Measurements from ENCODE around the gene EID3.

The EID3 gene

DNA sequence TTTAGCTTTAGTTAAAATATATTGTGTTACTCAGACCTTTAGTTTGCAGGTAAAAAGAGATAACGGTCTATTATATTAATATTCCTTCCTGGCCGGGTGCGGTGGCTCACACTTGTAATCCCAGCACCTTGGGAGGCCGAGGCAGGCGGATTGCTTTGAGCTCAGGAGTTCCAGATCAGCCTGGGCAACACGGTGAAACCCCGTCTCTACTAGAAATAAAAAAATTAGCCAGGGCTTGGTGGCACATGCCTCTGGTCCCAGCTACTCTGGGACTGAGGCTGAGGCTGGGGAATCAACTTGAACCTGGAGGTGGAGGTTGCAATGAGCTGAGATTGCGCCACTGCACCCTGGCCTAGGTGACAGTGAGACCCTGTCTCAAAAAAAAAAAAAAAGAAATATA, 13.2 kb upstream of the EID3 start:
- DNase-seq, result no peak

DNA sequence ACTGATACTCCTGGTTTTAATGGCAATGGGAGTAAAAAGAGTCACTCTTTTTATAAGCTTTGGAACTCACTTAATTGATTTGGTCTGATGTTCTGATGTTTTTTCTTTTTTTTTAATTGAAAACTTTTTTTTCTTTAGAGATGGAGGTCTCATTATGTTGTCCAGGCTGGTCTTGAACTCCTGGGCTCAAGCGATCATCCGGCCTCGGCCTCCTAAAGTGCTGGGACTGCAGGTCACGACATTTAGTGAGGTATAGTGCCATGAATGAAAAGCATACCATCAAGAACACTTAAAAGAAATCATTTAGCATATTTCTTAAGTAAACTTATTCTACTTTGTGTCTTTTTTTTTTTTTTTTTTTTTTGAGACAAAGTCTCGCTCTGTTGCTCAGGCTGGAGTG, 12.7 kb upstream of the EID3 start:
- DNase-seq, result no peak

DNA sequence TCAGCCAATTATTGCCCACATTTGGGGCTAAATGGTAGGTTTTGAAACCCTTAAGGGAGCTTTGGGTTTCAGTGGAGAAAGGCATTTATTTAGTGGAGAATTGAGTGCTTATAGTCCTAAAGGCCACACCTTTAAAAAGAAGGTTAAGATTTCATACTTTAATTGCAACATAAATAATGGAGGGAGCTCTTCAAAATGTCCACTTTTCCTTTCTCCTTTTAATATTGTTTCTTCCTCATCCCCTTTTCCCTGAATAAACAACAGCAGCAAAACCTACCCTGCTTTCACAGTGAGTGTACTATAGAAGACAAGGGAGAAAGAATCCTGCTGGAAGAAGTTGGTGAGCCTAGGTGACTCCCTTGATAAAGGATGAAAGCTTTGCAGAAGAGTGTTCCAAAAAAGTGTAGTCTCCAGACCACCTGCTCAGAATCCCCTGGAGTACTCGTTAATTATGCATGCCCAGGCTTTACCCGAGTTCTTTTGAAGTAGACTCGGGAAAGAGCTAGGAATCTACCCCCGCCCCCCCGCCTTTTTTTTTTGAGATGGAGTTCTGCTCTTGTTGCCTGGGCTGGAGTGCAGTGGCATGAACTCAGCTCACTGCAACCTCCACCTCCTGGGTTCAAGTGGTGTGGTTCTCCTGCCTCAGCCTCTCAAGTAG, 11.5 kb upstream of the EID3 start:
- no peak for DNase-seq

DNA sequence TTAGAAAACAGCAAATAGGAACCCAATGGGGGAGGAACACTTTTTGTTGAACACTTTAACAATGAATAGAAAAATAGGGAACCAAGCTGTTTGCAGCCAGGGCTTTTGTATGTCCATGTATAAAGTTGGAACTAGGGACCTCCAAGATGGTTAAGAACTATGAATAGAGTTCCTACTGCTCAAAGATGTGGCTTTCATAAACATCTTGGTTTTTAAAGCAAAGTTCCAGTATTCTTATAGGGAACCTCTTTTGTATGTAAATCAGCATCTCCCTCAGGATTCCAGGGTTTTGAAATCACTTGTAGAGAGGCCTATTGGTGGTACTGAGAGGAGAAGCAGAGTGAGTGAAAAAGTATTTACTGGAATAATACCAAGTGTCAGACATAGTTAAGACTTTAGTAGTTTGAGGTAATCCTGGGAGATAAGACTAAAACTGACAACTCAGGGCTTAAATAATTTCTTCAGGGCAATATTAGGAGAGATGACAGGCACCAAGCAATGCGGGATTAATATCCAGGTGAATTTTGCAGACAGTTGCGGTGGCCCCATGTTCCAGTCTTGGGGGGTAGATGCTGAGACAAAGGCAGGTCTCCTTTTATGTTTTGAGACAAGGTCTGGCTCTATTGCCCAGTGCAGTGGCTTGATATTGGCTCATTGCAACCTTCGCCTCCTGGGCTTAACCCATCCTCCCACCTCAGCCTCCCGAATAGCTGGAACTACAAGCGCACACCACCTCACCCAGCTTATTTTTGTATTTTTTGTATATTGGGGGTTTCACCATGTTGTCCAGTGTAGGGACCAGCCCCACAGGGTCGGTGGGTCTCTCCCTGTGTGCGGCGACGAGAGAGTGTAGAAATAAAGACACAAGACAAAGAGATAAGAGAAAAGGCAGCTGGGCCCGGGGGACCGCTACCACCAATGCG, 10.4 kb upstream of the EID3 start:
- DNase-seq, result no peak

DNA sequence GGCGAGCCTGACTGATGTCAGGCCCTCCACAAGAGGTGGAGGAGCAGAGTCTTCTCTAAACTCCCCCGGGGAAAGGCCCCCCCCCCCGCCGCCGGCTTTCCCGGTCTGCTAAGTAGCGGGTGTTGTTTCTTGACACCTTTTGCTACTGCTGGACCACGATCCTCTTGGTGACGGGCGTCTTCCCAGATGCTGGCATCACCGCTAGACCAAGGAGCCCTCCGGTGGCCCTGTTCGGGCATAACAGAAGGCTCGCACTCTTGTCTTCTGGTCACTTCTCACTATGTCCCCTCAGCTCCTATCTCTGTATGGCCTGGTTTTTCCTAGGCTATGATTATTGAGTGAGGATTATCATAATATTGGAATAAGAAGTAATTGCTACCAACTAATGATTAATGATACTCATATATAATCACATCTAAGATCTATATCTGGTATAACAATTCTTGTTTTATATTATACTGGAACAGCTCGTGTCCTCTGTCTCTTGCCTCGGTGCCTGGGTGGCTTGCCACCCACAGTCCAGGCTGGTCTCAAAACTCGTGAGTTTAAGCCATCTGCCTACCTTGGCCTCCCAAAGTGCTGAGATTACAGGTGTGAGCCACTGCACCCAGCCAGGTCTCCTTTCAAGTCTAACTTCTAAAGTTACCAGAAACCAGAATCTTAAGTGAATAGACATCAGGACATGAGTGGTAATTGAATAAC, 9.2 kb upstream of the EID3 start:
- peak; percentile 68 for DNase-seq

DNA sequence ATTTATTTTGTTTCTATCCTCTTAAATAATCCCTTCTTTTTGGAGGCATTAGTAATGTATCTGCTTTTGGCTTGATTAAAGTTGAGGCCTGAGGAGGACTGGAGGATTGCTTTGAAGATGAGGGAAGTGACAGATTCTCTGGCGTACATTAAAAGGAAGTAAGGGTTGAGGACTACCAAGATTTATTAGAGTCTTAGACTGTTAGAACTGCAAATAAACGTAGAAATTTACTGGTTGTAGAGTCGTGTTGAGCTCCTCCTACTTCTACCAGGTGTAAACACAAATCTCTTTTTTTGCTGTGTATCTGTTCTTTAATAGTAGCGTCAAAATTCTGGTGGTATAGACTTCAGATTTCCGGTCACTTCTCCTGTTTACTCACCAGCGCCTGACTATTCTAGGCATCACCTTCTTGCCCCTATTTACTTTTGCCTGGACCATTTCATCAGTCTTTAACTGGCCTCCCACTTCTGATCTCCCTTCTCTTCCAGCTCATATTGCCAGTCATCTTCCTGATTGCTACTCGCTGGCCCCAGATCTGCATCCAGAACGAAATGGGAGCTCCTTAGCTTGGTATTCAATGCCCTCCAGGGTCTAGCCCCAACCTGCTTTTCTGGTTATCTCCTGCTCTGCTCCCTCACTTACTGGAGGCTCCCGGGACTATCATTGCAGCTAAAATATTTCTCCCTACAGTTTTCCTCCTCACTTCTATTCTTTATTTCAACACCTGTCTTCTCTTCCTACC, 8.4 kb upstream of the EID3 start:
- no peak for DNase-seq

DNA sequence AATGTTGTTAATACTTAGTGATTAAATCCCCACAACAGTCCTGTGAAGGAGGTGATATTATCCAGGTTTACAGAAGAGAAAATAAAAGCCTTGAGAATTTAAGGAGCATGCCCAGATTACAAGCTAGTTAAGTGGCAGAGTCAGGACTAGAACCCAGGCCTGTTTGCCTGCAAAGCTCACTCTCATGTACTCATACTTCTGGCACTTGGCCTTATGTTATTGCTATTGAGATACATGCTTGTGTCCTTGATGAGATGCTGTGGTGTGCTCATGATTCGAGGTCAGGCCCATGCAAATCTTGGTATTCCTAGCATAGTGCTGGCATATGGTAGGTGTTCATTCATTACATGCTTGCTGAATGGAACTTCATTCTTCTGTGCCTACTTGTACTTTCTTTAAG, 7.6 kb upstream of the EID3 start:
- no peak for DNase-seq

DNA sequence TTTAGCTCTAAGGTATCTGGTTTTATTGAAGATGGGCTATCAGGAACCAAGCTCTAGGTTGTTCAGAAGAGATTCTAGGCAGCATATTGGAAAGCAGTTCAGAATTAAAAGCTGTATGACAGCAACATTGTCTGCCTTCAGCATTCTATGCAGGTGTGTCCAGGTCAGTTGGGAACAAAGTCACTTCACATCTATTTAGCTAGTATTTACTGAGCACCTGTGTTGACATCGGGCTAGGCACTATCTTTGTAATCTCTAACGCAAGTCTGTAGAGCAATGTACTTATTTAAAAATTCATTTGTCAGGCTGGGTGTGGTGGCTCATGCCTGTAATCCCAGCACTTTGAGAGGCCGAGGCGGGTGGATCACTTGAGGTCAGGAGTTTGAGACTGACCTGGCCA, 6.8 kb upstream of the EID3 start:
- DNase-seq, result no peak

DNA sequence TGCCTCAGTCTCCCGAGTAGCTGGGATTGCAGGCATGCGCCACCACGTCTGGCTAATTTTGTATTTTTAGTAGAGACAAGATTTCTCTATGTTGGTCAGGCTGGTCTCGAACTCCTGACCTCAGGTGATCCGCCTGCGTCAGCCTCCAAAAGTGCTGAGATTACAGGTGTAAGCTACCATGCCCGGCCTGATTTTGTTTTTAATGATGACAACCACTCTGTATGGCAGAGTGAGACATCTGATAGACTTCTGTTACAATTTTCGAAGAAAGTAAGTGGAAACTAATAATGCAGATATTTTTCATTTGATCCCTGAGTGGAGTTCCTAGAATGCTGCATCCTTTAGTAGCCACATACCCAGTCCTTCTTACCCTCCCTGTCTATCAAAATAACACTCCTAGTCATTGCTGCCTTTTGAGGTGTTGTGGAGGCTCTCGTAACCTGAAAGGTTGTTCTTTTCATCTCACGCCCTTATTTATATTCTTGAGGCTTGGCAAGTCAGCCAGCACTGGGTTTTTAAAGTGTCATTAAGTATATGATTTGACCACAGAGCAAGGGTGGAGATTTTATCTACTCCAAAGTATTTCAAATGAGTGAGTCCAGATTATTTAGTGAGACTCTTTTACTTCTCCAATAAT, 5.9 kb upstream of the EID3 start:
- no peak for DNase-seq

DNA sequence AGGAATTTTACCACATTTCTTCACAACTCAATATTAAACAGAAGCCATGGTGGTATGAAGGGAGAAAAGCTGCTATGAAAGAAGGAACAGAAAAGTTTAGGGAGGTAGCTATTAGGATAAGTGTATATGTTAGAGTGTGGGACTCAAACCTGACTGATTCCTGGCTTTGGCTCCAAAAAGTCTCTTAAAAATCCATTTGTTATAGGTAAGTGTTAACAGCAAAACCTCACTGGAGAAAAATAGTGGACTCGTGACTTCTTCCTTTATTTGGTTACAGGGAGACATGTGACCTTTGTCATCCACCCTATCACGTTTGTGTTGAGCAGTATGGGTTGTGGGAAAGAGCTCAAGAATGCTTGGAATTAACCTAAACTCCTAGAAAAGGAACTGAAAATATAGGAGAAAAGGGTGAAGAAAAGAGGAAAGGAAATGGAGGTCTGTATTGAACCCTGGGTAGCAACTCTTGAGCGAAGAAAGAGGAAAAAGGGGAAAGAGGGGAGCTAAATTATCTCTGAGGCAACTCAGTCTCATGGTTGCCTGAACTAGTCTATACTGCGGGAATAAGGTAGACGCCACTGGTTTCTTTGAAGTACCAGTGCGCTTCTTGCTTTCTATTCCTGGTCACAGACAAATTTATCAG, 3.6 kb upstream of the EID3 start:
- DNase-seq, result no peak

DNA sequence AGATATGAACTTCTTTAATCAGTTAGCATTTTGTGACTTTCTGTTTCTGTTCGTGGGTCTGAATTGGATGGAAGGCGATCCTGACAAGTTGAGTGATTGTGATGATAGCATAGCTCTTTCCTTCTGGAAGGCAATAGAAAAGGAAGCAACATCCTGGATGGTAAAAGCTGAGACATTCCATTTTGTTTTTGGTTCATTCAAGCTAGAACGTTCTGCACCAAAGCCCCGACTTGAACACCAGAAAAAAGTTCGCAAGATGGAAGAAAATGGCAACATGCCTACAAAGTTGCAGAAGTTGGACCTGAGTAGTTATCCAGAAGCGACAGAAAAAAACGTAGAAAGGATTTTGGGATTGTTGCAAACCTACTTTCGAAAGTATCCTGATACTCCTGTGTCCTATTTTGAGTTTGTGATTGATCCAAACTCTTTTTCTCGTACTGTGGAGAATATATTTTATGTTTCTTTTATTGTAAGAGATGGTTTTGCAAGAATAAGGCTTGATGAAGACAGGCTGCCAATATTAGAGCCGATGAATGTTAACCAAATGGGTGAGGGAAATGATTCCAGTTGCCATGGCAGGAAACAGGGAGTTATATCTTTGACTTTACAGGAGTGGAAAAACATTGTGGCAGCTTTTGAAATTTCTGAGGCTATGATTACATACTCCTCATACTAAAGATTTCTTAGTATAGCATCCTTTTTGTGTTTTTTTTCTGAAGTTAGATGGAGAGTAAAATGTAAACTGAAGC, 896 bp downstream of the EID3 start:
- no peak for DNase-seq

DNA sequence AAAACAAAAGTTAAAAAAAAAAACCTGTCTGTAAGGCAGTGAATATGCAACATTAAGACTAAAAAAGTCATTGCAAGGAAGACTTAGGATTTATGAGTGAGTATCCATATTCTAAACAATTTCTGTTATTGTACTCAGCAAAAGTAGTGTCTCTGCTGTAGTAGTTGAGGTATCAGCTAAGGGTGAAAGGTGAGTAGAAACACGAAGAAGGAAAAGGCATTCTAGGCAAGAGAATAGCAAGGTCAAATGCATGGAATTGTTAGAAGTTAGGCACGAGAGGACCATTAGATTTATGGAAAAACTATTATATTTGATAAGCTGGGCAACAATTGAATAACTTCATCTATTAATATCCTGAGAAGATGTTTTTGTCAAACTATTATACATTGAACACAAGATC, 1.8 kb downstream of the EID3 start:
- DNase-seq, result no peak

DNA sequence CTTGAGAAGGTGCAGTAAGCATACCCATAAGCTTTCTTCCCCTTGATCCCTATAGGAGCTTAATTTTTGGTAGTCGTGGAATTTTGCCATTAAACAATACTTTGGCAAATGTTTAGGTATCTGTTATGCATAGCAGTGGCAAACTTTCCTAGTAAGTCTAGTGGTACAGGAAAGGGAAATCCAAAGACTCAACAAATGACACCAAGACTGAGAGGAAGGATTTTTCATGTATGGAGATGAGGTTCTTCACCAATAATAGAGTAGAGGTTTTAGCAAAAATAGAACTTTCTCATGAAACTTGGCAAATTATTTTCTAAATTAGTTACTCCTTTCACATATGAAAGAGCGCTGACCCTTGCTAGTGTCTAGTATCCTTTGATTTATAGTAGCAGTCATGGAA, 2.8 kb downstream of the EID3 start:
- DNase-seq, result no peak

DNA sequence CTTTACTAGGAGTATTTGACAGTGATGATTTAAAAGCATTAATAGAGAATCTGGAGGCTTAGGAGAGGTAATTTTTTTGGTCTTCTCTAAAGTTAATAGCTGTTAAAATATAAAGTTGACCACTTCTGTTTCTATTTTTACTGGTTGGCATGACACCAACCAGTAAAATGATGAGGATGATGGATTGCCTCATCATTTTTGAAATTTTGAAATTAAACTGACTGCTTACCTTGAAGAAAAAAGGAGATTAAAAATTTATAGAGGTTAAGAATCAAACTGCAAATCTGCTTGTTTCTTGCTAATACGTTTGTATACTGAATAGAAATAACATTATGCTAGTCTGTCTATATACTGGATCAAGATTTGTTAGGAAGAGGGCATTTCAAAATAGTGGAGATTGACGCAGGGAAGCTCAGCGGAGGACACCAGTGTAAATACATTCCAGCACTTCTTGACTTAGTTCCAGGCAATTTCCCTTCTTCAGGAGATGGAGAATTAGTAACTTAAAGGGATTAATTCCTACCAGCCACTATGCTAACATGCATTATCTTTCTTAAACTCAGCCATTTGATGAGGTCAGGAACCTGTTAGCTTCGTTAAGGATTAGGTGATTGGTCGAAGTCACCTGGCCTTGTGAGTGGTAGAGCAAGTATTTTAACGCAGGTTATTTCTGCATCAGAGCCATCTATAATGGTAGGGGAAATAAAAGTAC, 3.6 kb downstream of the EID3 start:
- DNase-seq, result peak; percentile 82

DNA sequence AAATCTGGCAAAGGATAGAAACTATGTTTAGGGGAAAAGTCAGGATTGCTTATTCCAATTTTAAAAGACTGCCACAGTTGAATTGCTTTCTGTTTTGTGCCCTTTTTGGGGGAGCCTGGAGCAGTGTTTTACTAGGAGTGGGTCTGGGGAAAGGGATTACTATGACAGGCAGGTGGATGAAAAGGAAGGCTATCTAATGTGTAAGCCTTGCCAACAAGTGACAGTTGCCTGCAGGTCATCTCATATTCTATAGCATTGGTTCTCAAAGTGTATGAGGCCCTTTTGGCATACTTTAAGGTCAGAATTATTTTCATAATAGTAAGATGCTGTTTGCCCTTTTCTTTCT, 4.1 kb downstream of the EID3 start:
- DNase-seq, result peak; percentile 34

DNA sequence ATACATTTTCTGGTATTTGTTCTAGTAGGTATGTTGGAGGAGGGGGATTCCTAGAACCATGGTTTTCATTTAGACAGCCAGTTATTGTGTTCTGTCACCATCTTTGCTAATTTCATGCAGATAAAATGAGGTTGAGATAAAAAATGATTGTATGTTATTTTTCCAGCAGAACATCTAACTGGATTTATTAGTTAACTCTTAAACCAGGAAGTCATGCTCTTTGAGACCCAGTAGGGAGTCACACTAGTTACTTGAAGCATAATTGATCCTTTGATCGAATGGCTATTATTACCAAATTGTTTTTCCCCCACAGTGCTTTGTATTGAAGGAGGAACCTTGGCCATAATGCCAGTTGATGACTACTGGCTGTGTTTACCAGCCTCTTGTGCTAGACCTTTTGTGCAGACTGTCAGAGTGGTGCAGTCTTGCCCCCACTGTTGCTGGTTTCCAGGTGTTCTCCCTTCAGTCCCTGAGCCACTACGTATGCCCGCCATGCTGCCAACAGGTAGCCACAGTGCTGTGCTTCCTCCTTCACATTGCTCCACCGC, 6.0 kb downstream of the EID3 start:
- no peak for DNase-seq

DNA sequence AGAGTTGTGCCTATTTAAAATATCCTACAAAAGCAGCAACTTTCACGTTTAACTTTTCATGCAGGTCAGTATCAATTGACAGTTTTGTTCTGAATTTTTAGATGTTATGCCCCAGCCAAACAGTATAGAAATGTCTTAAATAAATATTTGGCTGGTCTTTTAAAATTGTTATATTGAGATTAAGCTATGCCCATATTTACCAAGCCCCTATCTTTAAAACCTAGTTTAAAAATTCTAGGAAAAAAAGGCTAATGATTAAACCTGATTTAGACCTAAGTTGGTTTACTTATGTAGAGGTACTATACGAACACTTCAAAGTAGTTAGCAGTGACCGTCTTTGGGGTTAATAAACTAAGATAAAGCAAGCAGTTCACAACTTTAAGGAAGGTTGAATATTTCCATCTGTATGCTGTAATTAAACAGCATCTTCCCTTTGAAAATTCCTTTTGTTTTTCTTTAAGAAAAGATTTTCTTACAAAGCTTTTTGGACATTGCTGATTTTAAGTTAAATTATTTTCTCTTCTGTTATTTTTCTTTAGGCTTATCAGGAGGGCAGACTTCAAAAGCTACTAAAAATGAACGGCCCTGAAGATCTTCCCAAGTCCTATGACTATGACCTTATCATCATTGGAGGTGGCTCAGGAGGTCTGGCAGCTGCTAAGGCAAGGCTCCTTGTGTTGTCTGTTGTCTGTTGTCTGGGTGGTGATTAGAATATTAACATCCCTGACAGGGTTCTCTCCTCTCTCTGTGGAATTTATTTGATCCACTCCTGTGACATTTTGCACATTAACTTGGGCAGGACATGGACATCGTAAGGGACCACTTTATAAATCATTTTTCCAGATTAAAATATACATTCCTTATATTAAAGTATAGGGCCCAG, 7.5 kb downstream of the EID3 start:
- no peak for DNase-seq

DNA sequence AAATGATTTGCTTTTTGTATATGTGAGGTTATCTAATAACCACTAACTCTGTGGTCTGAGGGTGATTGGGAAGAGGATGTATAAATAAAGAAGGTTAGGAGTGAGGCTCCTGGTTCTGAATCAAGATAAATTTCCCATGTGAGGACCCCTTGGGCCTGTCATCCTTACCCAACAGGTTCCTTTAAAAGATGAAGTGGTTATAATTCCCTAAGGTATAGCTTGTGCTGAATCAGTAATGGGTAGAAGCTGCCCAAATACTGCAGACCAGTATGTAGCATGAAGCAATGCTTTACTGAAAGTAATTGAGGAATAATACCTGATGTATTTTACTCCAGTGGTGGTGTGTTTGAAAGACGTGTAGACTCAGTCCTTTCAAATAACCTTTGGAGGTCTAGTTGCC, 8.7 kb downstream of the EID3 start:
- no peak for DNase-seq

DNA sequence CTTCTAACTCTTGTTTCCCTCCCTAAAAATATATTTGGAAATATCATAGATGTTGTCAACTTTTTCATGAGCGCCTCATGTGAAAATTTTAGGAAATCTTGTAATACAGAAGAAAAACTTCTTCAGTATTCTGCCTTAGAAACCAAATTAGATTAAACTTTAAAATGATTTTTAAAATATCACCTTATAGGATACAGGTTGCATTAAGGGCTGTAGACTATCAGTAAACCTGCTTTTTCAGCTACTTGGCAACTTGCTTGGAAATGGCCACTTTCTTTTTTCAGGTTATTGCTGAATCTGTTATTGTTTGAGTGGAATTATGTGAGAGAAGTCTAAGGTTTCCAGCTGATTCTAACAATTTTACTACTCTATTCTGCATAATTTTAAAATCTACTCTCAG, 9.1 kb downstream of the EID3 start:
- DNase-seq, result no peak
